VCaP (cell line): ENCODE results near the gene MLN.
A peak's percentile ranks its signal among the peaks of the same experiment; 100 is the strongest.

Source experiments
- H3K27ac ChIP-seq: fragments of 450-650 bp; 2 replicates; pipeline ENCODE4 v1.5.1; 2017
- TF ChIP-seq, protein P1 (sequence below): fragments of 450-650 bp; conservative IDR thresholded peaks from 2 replicates; pipeline ENCODE4 v1.5.1; 2017; ENCODE audit warnings: mild to moderate bottlenecking, moderate library complexity

Gene MLN

DNA sequence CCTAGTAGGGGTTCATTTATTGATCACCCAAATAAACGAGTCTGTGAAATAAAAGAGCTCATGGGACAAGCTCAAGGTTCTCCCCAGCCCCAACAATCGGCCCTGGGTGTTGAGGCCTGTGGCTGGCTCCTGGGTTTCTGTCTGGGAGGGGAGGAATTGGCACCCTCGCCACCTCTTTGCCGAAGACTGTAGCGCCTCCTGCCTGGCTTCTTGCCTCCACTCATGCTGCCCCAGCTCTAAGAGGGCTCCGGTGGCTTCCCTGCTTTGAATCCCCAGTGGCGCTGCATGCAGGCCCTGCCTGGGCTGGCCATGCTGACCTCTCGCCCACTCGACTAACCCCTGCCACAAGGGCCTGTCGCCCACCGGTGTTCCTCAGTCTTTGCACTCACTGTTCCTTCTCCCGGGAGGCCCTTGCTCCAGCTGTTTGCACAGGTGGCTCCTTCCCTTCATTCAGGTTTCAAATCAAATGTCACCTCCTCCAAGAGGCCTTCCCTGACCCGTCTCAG, 5.4 kb downstream of the MLN start:
- H3K27ac ChIP-seq: no peak overlapping the region
- TF ChIP-seq, protein P1, sequence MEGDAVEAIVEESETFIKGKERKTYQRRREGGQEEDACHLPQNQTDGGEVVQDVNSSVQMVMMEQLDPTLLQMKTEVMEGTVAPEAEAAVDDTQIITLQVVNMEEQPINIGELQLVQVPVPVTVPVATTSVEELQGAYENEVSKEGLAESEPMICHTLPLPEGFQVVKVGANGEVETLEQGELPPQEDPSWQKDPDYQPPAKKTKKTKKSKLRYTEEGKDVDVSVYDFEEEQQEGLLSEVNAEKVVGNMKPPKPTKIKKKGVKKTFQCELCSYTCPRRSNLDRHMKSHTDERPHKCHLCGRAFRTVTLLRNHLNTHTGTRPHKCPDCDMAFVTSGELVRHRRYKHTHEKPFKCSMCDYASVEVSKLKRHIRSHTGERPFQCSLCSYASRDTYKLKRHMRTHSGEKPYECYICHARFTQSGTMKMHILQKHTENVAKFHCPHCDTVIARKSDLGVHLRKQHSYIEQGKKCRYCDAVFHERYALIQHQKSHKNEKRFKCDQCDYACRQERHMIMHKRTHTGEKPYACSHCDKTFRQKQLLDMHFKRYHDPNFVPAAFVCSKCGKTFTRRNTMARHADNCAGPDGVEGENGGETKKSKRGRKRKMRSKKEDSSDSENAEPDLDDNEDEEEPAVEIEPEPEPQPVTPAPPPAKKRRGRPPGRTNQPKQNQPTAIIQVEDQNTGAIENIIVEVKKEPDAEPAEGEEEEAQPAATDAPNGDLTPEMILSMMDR: no peak

DNA sequence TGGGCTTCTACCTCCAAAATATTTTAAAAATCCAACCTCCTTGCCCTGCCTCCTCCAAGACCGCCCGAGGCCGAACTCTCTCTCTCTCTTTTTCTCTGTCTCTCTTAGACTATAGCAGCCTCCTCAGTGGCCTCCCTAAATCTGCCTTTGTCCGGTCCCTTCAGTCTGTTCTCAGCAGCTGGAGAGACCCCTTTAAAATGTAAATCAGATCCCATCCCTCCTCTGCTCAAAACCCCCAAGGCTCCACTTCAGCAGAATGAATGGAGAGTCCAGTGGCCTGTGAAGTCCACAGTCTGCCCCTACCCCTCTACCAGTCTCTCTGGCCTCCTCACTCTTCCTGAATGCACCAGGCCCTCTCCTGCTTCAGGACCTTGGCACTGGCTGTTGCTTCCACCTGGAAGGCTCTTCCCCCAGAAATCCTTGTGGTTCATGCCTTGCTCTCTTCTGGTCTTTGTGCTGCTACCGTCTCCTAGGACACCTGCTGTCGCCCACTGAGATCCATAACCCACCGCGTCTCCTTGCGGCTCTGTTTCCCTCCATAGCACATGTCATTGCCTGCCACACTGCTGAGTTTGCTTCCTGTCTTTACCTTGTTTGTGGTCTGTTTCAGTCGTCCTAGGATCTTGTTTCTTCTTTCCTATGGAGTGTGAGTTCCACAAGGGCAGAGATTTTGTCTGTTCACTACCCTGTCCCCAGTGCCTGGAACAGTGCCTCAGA, 6.0 kb downstream of the MLN start:
- no peak overlapping the region for H3K27ac ChIP-seq
- TF ChIP-seq, protein P1: no peak

- no peak overlapping the region for H3K27ac ChIP-seq
These were observed 8.7 kb downstream of the MLN start for GRCh38 chr6:33794910-33795623.

DNA sequence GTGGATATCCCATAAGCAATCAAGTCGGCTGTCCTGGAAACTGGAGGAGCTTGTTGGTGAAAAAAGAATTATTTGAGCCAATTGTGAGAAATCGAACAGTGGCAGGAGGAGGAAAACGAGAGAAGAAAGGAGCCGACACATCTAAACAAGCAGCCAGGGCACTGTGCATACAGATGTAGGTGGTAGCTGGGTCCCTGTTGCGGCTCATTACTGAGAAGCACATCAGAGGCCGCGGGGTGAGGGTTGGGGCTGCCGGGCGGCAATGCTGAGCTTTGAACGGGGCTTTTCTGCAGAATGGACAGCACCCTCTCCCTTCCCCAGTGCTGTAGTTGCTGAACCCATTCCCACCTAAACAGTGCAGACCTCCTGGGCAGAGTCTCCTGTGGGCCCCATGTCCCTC, 10.8 kb downstream of the MLN start:
- TF ChIP-seq, protein P1: no peak
- H3K27ac ChIP-seq: no peak overlapping the region

More at GRCh38 chr6:33794910-33795623, 8.7 kb downstream of the MLN start:
- TF ChIP-seq, protein P1: peak; percentile 21; the same call in 1 of the 2 replicates

GRCh38 chr6:33791620-33792019, 12.2 kb downstream of the MLN start:
- H3K27ac ChIP-seq: no peak overlapping the region
- TF ChIP-seq, protein P1: no peak

GRCh38 chr6:33790910-33791309, 12.9 kb downstream of the MLN start:
- TF ChIP-seq, protein P1: no peak
- no peak overlapping the region for H3K27ac ChIP-seq

DNA sequence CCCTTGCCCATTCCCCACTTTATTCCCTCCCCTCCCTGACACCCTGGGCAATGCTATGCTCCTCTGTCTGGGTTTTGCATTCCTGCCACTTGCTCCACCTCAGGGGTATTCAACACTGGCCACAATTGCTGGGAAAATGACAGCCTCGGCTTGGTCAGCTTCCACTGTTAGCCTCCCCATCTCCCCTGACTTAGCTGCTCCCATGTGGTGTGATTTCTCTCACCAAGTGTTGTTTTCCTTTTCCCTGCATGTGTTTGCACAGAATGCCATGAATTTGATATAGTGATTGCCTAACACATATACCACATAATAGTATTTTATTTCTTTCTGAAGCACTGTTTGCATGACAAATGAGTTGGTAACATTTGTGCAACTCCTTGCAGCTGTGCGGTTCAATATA, 13.4 kb downstream of the MLN start:
- no peak overlapping the region for H3K27ac ChIP-seq
- TF ChIP-seq, protein P1: no peak
